Activated naive CD8-positive, alpha-beta T cell treated with anti-CD3 and anti-CD28 coated beads for 36 hours (primary cell): ENCODE results near the gene PPP1CC. TPM values are rescaled to one million over a fixed set of nuclear protein-coding genes. Genes with fewer than 3 reads are reported as not detected.

ENCODE experiments used
- DNase-seq: peaks from one replicate; pipeline ENCODE4 v3.0.0; 2021
- H3K27ac Mint-ChIP-seq: one replicate; pipeline ENCODE4 v1.8.0; 2022; ENCODE audit warnings: mild to moderate bottlenecking, moderate library complexity, mixed read lengths
- H3K27me3 Mint-ChIP-seq: one replicate; pipeline ENCODE4 v1.8.0; 2022; ENCODE audit warnings: mild to moderate bottlenecking, mixed read lengths
- H3K36me3 Mint-ChIP-seq: one replicate; pipeline ENCODE4 v1.8.0; 2021; ENCODE audit warnings: mild to moderate bottlenecking, mixed read lengths
- H3K4me1 Mint-ChIP-seq: one replicate; pipeline ENCODE4 v1.8.0; 2021; ENCODE audit warnings: mixed read lengths
- H3K4me3 Mint-ChIP-seq: one replicate; pipeline ENCODE4 v1.8.0; 2022; ENCODE audit warnings: mild to moderate bottlenecking, moderate library complexity, mixed read lengths
- H3K9me3 Mint-ChIP-seq: one replicate; pipeline ENCODE4 v1.8.0; 2022; ENCODE audit warnings: mixed read lengths
- total RNA-seq, 2 experiments: library from RNA; stranded (reverse); gene quantifications; one replicate each; pipeline ENCODE4 v1.2.3, GENCODE V29; 2021

Gene PPP1CC
- total RNA-seq, 2 experiments from 2014 or later = 260 to 270 TPM

DNA sequence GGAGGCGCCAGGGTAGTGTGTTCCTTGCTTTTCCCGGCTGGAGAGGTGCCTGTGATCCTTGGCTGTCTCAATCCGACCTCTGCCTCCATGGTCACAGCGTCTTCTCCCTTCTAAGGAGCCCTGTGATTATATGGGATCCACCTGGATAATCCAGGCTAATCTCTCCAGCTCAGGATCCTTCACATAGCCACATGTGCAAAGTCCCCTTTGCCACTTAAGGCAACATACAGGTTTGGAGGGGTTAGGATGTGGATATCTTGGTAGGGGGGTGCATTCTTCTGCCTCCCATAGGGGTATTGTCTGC lies 52.6 kb downstream of the PPP1CC start:
- Mint-ChIP-seq H3K36me3 (peaks cover 23% of the 10 kb centered on the region), H3K27ac (peak overlapping the region; percentile 92), H3K4me3 (peak overlapping the region; percentile 90), H3K4me1 (peaks cover 42% of the 10 kb centered on the region), H3K9me3 (peaks cover 2% of the 10 kb centered on the region), H3K27me3 (no peaks in the 10 kb centered on the region)
- no peak for DNase-seq

DNA sequence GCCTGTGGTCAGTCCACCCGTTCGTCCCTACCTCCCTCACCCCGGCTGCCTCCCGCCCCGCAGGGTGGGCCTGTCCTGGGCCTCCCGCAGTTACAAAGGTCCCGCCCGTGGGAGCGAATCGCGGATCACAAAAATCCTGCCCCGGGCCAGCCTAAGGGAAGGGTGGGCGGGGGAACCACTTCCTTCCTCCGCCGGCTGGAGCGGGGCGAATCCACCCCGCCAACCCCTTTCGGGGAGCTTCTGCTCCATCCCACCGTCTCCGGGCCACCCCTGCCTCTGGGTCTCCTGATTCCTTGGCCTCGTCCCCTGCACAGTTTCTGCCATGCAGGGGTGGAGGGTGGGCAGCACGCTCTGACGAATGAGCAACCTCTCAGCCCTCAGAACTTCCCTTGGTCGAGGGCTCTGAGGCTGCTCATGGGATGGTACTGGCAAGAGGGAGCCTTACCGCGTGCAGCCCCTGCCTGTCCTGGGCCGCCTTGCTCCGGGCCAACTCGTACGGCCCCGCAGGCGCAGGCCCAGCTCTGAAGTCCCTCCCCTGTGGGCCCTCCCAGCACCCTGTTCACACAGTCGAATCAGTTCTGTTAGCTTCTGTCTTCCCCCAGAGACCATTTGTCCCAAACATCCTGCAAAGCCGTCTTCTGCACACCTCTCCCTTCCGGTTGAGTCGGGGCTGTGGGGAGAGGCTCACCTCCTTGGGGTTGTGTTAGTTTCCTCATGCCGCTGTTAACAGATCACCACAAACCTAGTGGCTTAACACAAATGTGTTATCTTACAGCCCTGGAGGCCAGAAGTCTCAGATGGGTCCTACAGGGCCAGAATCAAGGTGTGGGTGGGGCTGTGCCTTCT lies 53.2 kb downstream of the PPP1CC start:
- Mint-ChIP-seq H3K27me3 (no peaks in the 10 kb centered on the region), H3K27ac (peak overlapping the region; percentile 92), H3K9me3 (peaks cover 2% of the 10 kb centered on the region), H3K4me1 (peaks cover 48% of the 10 kb centered on the region), H3K4me3 (peak overlapping the region; percentile 90), H3K36me3 (peaks cover 29% of the 10 kb centered on the region)
- peak; percentile 64 for DNase-seq

GRCh38 chr12:110688446-110689280 lies 54.0 kb downstream of the PPP1CC start, which contains the start of gene HVCN1:
TSS of gene HVCN1 (minus strand) at chr12:110689115. CDS start at chr12:110683245, 5,870 bp downstream.
- Mint-ChIP-seq H3K9me3 (peaks cover 2% of the 10 kb centered on the region), H3K4me1 (peaks cover 49% of the 10 kb centered on the region), H3K27ac (peak within 1 kb of the TSS; percentile 92), H3K4me3 (peak within 1 kb of the TSS; percentile 90), H3K27me3 (no peaks in the 10 kb centered on the region), H3K36me3 (peaks cover 35% of the 10 kb centered on the region)
- DNase-seq = peak; percentile 43

GRCh38 chr12:110687396-110688169 lies 55.1 kb downstream of the PPP1CC start:
- Mint-ChIP-seq H3K27me3 (no peaks in the 10 kb centered on the region), H3K27ac (no peak overlapping the region), H3K36me3 (peaks cover 41% of the 10 kb centered on the region), H3K4me1 (peaks cover 48% of the 10 kb centered on the region), H3K9me3 (peaks cover 2% of the 10 kb centered on the region), H3K4me3 (peak overlapping the region; percentile 81)
- no peak for DNase-seq

DNA sequence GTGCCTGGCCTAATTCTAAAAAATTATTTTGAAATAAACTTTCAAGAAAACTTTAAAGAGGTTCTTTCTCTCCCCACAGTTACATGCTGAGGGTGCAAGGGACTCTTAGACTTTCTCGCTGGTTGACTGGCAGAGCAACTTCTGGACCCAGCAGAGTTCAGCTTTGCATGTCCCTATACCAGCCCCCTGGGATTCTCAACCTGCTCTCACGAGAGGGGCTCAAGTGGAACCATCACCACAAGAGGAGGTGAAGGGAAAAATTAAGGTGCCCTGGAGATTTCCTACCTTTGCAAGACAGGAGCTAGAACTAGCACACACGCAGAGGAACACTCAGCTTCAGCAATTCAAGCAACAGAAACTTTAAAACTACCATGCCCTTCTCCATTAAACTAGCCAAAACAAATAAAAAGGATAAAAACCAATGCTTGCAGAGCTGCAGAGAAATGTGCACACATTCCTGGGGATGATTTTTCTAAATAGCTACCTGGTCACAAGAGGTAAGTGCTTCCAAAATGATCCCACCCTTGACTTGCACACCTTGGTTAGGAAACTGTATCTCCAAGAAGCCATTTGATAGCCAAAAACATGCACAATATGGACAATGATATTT lies 56.3 kb downstream of the PPP1CC start:
- H3K9me3 Mint-ChIP-seq = peaks cover 2% of the 10 kb centered on the region
- peaks cover 51% of the 10 kb centered on the region for H3K4me1 Mint-ChIP-seq
- peaks cover 52% of the 10 kb centered on the region for H3K36me3 Mint-ChIP-seq
- H3K27ac Mint-ChIP-seq = no peak overlapping the region
- no peaks in the 10 kb centered on the region for H3K27me3 Mint-ChIP-seq
- no peak for DNase-seq
- peak overlapping the region; percentile 81 for H3K4me3 Mint-ChIP-seq

DNA sequence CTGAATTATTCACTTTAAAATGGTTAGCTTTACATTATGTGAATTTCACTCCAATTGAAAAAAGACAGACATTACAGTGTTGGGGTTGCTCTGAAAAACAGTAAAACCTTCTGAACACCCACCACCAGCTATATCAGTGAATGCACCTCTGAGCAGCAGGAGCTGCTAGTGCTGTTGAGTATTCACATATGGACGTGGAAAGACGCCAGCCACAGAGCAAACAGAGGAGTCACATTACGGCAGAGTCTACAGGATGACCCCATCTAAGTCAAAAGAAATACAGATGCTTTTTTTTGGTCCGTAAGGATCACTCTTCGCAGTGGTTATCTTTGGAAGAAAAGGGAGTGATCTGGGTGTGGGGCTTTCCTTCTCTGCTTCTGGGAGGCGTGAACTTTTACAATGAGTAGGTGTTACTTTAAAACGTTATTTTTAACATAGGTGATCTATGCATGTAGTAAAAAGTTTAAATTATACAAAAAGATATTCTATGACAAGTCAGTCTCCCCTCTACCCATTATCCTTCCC lies 58.3 kb downstream of the PPP1CC start:
- no peak overlapping the region for H3K27ac Mint-ChIP-seq
- H3K4me3 Mint-ChIP-seq = no peak overlapping the region
- peaks cover 59% of the 10 kb centered on the region for H3K36me3 Mint-ChIP-seq
- peaks cover 47% of the 10 kb centered on the region for H3K4me1 Mint-ChIP-seq
- DNase-seq = no peak
- no peaks in the 10 kb centered on the region for H3K27me3 Mint-ChIP-seq
- H3K9me3 Mint-ChIP-seq = peaks cover 2% of the 10 kb centered on the region

DNA sequence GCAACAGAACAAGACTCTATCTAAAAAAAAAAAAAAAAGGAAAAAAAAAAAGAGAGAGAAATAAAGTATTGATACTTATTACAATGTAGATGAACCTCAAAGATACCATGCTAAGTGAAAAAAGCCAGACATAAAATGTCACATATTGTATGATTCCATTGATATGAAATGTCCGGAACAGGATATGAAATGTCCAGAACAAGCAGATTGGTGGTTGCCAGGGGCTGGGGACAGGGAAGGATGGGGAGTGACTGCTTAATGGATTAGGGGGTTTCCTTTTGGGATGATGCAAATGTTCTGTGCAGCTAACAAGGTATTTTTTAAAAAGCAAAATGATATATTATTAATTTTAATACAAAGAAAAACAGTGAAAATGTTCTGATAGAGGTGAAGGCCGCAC lies 58.8 kb downstream of the PPP1CC start:
- no peak overlapping the region for H3K4me3 Mint-ChIP-seq
- H3K27ac Mint-ChIP-seq = peak overlapping the region; percentile 35
- H3K4me1 Mint-ChIP-seq = peaks cover 47% of the 10 kb centered on the region
- peaks cover 59% of the 10 kb centered on the region for H3K36me3 Mint-ChIP-seq
- DNase-seq = no peak
- H3K27me3 Mint-ChIP-seq = no peaks in the 10 kb centered on the region
- peaks cover 2% of the 10 kb centered on the region for H3K9me3 Mint-ChIP-seq

DNA sequence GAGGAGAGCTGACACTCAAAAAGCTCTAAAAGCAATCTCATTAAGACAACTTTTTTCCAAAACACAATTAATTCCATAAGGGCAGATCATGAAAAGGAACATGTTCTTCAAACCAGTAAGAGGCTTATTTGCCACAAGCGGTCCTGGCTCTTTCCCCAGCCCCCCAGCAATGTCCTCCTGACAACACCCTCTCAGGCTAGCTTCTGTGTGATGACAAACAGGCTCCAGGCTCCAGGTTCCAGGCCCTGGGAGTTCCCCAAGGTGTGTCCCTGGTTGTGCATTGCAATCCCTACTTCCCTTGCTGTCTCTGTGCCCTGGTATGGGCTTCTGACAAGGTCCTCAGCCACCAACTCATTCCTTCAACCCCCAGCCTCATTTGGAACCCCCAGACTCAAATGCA lies 62.7 kb downstream of the PPP1CC start:
- H3K4me1 Mint-ChIP-seq = peaks cover 45% of the 10 kb centered on the region
- H3K9me3 Mint-ChIP-seq = no peaks in the 10 kb centered on the region
- no peak overlapping the region for H3K27ac Mint-ChIP-seq
- no peak overlapping the region for H3K4me3 Mint-ChIP-seq
- DNase-seq = no peak
- H3K27me3 Mint-ChIP-seq = no peaks in the 10 kb centered on the region
- peaks cover 55% of the 10 kb centered on the region for H3K36me3 Mint-ChIP-seq

GRCh38 chr12:110679201-110679600 lies 63.5 kb downstream of the PPP1CC start:
- Mint-ChIP-seq H3K9me3 (peaks cover 6% of the 10 kb centered on the region), H3K27ac (no peak overlapping the region), H3K27me3 (no peaks in the 10 kb centered on the region), H3K4me1 (peaks cover 40% of the 10 kb centered on the region), H3K36me3 (peaks cover 54% of the 10 kb centered on the region), H3K4me3 (no peak overlapping the region)
- no peak for DNase-seq

DNA sequence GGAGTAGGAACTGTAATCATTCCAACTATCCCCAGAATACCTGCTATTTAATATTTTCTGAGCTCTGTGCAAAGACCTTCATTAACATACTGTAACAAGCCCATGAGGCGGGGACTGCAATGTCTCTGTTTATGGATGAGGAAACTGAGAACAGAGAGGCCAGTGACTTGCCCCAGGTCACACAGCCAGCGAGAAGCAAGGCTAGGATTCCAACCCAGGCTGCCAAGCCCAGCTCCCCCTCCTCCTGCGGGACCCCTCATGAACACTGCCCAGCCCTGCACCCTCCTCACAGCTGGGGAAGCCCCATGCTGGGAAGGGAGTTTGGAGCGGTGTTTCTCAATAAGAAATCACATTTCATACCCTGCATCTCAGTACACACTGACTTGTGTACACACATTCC lies 64.7 kb downstream of the PPP1CC start:
- Mint-ChIP-seq H3K36me3 (peaks cover 55% of the 10 kb centered on the region), H3K4me1 (peaks cover 46% of the 10 kb centered on the region), H3K9me3 (peaks cover 7% of the 10 kb centered on the region), H3K27ac (peak overlapping the region; percentile 9), H3K4me3 (no peak overlapping the region), H3K27me3 (no peaks in the 10 kb centered on the region)
- DNase-seq = no peak

DNA sequence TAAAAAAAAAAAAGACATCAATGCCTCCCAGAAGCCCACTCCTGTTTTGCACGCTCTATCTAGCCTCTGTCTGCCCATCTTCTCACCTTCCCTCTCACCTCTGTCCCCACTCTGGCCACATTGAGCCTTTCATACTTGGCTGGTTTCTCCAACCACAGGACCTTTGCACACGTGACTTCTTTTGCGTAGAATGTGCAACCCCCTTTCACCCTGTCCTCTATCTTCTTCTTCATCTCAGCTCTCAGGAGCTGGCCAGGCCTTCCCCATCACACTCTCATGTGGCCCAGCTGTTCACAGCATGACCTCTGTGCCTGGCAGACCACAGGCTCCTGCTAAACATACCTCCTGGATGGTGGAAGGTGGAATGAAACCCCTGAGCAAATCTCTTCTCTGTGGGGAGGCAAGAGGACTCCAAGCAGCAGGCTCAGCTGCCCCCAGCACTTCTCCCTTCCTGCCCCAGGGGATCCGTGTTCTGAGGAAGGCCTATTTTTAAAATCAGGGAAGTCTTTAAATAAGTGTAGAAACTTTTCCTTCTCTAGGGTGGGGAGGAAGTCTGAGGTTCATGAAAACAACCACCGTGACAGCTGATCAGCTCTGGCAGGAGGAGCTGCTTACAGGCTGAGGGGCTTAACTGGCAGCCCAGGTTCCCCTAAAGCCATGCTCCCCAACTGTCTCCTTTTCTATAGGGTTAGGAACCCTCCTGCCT lies 65.3 kb downstream of the PPP1CC start:
- H3K9me3 Mint-ChIP-seq = peaks cover 10% of the 10 kb centered on the region
- no peaks in the 10 kb centered on the region for H3K27me3 Mint-ChIP-seq
- H3K27ac Mint-ChIP-seq = peak overlapping the region; percentile 9
- peaks cover 58% of the 10 kb centered on the region for H3K36me3 Mint-ChIP-seq
- H3K4me3 Mint-ChIP-seq = no peak overlapping the region
- DNase-seq = no peak
- peaks cover 50% of the 10 kb centered on the region for H3K4me1 Mint-ChIP-seq

- no peak overlapping the region for H3K27ac Mint-ChIP-seq
- H3K27me3 Mint-ChIP-seq = no peaks in the 10 kb centered on the region
- no peak for DNase-seq
- peaks cover 10% of the 10 kb centered on the region for H3K9me3 Mint-ChIP-seq
- H3K4me3 Mint-ChIP-seq = no peak overlapping the region
- peaks cover 60% of the 10 kb centered on the region for H3K36me3 Mint-ChIP-seq
- H3K4me1 Mint-ChIP-seq = peaks cover 52% of the 10 kb centered on the region
These were observed 66.5 kb downstream of the PPP1CC start for GRCh38 chr12:110676171-110676570.

DNA sequence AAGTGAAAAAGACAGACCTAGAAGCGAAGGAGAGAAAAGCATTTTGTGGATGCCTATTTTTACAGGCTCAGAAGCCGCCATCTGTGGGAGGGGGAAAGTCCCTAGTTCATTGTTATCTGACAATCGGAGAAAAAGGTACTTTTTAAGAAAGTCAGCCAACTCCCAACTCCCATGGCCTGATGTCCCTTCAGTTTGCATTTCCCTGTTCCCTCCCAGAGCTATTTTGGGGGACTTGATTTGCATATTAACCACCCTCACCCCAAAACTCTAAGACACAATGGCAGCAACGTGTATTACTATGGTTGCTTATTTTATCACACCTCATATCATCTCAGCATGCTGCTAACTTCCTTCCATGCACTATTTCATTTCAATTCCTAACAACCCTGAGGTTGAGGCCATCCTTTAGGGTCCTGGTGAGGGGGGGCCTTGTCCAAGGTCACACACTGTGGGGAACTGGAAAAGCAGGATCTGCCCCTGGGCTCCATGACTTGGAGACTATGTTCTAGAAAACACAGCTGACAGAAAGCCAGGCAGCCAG lies 72.5 kb downstream of the PPP1CC start:
- peaks cover 56% of the 10 kb centered on the region for H3K4me1 Mint-ChIP-seq
- H3K4me3 Mint-ChIP-seq = peak overlapping the region; percentile 58
- peaks cover 21% of the 10 kb centered on the region for H3K9me3 Mint-ChIP-seq
- H3K36me3 Mint-ChIP-seq = peaks cover 76% of the 10 kb centered on the region
- DNase-seq = peak; percentile 37
- no peaks in the 10 kb centered on the region for H3K27me3 Mint-ChIP-seq
- H3K27ac Mint-ChIP-seq = peak overlapping the region; percentile 95
